Esophagus mucosa (tissue), 1 donor: Measurements from ENCODE around the gene PMVK. TPM values are rescaled to one million over a fixed set of nuclear protein-coding genes. Genes with fewer than 3 reads are reported as not detected.
A peak's percentile ranks its signal among the peaks of the same experiment; 100 is the strongest.

Experiments
- ATAC-seq: fragments of 200-7000 bp; cut with Tn5 transposase; one replicate; pipeline ENCODE4 v1.9.1; 2020
- total RNA-seq: library from RNA; stranded (reverse); gene quantifications from one replicate; pipeline ENCODE4 v1.2.4, GENCODE V29; 2023
- donor health status: DM: yes; HTN: yes; CAD: no.

PMVK gene
- total RNA-seq, 1 donor from 2014 or later: 55.6 TPM

DNA sequence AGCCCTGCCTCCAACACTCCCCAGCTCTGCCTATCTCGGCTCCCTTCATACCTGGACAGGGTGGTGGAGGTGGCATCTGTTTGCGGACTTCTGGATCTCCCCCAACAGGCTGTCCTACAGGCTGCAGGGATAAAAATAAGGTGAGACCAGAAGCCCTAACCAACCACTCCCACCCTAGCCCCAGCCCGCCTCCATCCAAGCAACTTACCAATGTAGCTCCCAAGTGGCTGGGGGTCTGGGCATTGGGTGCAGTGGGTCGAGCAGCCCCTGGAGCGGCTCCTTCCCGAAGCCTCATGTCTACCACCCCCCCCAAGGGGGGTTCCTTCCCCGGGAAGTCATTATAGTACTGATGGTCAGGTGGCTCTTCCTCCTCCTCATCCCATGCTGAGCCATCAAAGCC, 29.6 kb upstream of the PMVK start:
- ATAC-seq: no peak

DNA sequence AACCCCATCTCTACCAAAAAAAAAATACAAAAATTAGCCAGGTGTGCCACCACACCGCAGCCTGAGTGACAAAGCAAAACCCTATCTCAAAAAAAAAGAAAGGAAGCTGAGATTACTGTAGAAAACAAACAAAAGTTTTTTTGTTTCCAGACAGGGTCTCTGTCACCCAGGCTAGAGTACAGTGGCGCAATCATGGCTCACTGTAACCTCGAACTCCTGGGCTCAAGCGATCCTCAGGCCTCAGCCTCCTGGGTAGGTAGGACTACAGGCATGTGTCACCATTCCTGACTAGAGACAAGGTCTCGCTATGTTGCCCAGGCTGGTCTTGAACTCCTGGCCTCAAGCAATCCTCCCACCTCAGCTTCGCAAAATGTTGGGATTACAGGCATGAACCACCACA, 27.8 kb upstream of the PMVK start:
- ATAC-seq: no peak

DNA sequence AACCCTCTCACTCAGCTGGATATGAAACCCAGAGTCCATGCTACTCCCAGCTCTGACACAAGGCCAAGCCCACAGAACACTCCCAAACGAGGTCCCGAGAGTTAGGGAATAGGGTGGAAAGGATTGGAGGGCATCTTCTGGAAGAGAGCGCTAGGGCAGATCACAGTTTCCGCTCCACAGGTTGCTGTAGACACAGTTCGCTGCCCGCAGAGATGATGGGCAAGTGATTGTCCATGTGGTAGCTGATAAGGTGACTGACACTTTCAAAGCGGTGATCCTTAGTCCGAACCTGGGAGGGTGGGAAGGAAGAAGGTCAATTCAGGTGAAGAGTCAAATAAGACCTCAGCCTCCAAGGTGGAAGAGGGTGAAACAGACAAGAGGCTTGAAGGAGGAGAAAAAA, 27.1 kb upstream of the PMVK start:
- no peak for ATAC-seq

DNA sequence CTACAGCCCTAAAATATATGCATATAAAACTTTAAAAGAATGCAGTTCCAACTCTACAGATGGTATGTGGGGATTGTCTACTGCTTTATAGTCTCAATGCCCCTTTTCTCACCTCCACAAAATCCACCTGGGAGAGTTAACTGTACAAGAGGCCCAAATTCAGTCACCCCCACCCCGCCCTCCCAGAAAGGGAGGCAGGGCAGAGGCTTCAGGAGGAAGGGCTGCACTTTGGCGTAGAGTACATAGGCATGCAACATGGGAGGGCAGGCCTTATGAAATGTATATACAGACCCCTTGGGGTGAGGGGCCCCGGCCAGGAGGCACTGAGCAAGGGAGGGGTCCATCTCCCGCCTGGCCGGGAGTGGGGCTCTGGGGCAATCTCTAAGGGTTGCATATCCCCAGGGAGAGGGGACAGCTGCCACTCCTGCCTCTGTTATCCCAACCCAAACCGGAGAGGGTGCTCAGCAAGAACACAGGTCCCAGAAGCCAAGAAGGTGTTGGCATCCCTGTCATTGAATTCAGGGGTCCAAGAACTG, 26.3 kb upstream of the PMVK start:
- ATAC-seq: no peak

DNA sequence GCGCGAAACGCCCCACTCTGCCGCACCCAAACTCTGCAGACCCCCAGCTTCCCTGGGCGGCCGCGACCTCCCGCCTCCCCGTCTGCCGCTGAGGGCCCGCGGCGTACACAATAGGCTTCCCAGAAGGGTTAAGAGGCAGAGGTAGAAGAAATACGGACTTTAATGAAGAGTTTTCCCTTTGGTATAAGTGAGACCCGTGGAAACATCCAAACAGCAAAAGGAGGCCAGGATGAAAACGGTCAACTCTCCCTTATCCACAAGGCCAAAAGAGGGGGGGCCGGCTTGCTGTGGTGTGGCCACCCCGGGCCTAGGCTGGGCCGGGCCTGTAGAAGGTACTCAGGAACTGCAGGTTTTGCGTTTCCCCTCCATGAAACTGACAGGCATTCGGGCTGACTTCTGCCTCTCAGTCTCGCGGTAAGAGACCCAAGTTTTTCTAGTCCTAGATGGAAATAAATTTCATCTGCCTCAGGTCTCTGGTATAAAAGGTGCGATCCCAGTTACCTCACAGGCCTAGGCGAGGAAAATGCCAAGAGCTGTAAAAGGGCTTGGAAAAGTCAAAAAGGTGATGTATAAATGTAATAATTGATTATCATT, 25.7 kb upstream of the PMVK start:
- ATAC-seq: no peak

DNA sequence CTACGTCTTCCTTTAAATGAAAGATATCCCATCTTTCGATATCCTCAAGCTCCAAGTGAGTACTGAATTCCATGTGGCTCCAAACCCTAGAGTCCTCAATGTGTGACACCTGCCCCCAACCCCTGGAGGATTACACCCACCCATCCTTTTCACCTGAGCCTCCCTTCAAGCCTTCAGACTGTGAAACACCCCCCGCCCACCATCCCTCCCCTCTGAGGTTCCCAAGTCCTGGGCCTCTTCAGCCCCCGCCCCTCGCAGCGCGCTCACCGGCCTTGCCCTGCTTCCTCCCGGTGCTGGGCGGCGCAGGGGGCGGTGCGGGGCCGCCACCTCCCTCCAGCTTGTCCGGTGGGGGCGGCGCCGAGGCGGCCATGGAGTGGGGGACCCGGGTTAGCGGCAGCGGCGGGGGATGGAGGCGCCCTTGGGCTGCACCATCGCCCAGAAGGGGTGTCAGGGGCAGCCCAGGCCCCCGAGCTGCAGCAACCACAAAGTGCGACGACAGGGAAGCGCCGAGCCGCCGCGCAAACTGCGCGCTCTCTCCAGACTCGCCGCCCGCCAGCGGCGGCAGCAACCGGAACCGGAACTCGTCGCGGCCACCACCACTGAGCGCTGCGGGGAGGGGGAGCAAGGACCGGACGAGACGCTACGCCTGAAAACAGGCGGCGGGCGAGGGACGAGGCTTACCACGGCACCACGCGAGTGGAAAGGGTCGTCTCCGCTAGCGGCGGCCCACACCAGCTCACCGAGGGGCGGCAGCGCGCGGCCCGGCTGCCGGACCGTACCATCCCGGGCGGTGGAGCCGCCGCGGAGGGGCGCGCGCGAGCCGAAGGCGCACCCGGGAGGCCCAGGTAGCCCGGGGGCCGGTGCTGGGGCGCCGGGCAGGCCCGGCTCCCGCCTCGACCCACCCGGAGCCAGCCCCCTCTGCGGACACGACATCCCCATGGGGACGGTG, 25.0 kb upstream of the PMVK start, which contains the start of gene PYGO2:
Gene PYGO2, minus strand, starts transcription at position 576 of the 949 bp plus-strand sequence. Its CDS starts 206 bp downstream, at position 370.
- ATAC-seq: peak; percentile 82

DNA sequence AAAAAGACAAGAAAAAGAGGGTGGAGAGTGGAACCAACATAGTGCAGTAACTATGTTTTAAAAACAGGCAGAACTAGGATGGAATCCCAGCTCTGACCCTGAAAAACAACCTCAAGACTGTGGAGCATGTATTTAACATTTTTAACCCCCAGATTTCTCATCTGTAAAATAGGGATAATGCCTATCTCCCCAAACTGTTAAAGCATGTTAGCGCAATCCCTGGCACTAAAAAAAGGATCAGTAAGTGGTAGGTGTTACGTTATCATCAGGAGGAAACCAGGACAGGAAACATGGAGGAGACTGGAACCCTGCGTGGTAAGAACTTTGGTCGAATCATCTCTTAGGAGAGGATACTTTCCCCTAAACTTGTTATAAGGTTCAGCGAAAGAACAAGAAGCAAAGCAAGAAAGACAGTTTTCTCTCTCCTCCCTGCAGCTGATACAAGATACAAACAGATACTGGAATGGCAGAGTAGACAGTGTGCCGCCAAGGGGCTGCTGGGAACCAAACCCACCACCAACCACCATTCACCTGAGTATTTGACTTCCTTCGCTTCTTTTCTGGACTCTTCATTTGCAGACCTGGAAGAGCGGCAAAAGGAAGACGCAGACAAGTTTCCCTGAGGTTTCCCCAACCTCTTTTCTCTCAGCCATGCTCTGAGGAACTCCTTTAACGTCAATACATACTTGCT, 24.1 kb upstream of the PMVK start:
- no peak for ATAC-seq

DNA sequence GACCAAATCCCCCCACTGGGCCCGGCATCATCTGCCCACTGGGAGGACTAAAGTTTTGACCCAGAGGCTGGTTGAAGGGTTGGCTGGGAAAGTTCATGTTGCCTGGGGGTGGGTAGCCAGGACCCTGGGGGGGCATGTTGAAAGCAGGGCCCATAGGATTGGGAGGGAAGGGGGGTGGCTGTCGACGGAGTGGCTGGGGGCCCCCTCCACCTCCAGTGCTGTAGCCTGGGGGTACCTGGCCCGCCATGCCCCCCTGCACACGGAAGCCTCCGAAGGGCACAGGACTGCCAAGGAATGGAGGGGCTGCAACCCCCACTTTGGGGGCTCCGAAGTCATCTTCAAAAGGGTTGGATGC, 22.9 kb upstream of the PMVK start:
- ATAC-seq: no peak

DNA sequence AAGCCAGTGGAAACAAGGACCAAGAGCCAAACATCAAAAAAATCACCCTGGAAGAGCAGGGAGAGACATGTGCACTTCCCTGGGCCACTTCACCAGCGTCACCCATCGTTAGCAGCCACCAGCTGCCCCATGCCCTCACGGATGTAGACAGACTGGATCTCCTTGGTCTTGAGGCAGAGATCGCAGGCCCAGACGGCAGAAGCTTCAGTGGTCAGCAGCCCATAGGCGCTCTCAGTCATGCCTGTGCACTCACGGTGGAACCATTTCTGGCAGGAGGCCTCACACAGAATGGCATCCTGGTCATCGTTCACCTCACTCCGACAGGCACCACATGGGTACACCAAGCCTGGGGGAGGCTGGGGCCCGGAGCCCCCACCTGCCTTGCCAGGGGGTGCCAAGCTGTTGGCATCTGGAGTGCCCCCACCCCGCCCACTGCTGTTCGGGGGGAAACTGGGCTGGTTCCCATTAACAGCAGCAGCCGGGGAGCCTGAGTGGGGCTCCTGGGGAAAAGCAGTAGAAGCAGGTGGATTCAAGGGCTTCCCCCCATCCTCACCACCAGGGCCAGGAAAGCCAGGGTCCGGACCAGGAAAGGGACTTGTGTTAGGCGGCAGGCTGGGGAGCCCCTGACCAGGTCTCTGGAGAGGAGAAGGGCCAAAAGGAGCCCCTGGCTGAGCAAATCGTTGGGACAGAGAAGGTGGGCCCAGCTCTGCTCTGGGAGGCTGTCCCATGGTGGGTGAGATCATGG, 22.3 kb upstream of the PMVK start:
- ATAC-seq: no peak

DNA sequence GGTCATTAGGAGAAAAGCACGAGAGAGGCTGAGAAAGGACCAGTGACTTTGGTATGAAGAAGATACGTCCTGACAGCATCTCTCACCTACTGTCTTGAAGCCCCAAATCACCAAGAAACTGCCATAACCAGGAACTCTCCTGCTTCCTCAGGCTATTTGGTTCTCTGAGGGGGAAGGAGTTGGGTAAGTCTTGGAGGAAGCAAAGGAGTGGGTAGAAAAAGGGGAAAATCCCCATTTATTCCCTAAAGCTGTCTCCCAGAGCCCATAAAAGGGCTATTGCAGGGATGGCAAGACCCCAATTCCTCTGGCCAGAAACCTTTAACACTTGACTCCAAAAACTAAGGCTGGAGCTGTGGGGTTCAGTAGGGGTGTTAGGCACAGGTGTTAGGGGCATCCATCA, 21.5 kb upstream of the PMVK start:
- ATAC-seq: no peak

DNA sequence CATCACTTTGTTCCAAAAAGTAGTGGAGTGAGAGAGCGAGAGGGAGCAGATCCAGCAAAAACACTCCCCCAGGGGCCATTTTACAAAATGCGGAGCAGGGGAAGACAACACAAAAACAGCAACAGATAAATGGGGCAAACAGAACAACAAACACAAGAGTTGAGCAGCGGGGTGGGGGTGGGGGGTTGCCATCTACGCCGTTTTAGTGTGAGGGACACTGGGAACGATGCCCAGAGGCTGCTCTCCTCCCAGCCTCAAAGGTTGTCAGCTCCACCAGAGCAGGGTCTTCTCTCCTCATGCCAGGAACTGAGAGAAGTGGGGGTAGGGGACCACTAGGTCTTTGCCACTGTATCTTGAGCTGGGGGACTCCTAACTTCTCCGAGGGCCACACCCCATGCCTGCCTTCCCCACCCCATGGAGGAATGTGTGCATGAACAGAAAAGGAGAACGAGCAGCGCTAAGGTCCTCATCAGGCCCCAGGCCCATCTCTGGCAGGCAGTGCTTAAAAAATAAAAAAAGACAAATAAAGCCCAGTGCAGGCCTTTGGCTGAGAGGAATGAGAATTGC, 20.7 kb upstream of the PMVK start:
- ATAC-seq: no peak

DNA sequence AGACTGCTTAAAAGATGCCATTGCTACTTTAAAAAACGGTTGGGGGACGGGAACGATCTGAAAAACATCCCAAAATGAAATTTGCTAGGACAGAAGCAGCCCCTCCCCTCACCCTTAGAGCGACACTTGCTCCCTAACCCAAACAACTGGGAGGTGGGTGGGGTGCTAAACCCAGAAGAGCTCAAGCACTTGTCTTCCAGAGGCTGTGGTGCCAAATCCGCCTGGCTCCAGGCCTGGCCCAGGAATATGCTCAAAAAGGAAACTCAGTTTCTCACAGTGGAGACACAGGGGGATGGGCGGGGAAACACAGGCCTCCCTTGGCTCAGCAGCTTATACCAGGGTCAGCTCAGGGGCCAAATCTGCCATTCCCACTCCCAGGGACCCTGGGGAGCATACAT, 20.0 kb upstream of the PMVK start:
- no peak for ATAC-seq

DNA sequence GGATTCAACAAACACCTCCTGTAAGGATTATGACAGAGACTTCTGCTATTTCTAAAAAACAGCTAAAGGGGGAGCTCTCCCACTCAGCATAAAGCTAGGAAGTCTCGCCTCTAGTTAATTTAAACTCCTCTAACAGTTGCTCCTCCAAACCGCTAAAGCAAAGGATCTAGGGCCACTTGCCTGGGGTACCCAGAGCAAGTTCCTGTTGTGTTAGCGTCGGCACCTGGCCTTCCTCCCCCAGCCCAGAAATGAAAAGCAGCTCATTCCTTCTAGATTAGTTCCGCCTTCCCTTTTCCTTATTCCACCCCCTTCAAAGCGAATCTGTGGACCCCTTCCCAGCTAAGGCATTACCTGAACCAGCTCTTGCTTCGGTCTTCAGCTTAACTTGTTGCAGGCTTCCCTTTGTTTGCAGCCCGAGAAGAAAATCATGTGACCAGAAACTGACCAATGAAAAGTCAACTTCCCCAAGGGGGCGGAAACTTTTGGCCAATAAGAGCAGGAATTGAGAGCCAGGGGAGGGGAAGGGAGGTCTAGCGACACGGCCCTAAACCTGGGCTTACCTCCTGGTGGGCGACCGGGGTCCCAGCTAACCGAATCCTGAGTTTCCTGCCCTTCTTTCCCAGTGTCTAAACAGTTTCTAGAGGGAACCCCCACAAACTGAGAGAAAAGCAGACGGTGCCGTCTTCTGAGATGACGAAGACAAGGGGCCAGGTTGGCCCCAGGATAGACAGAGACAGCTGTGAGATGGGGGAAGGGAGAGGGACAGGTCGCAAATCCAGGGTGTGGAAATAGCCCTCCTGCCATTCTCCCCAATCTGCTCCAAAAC, 19.4 kb upstream of the PMVK start, which contains the start of gene PBXIP1:
Gene PBXIP1, minus strand, starts transcription at position 382 of the 826 bp plus-strand sequence. CDS start 2,378 bp downstream, outside the sequence.
- ATAC-seq: peak; percentile 53

DNA sequence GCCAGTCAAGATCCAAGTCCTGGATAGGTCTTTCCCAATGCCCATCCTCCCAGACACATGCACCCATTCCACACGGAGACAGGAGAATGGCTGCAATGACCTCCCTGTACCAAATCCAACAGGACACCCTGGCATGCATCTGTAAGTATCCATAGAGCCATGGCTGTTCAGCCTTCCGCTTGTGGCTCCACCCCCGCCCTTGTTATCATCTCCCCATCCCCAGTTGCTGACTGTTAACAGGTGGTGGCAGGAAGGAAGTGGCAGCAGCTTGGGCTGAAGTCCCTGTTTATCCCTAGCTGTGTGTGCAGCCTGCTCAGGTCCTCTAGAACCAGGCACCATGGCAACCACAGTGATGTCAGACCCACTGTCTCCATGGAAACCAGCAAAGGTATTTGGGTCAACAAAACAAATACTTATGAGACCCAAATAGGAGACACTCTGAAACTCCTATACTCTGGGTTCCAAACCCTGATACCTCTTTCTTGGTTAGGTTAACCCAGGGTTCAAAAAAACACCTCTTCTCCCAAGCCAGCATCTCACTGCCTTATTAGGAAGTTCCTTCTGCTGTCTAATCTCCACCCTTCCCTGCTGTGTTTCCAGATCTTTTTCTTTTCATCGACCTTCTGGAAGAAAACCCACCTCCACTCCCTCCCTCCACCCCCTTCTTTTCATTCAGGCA, 18.7 kb upstream of the PMVK start:
- peak; percentile 34 for ATAC-seq

DNA sequence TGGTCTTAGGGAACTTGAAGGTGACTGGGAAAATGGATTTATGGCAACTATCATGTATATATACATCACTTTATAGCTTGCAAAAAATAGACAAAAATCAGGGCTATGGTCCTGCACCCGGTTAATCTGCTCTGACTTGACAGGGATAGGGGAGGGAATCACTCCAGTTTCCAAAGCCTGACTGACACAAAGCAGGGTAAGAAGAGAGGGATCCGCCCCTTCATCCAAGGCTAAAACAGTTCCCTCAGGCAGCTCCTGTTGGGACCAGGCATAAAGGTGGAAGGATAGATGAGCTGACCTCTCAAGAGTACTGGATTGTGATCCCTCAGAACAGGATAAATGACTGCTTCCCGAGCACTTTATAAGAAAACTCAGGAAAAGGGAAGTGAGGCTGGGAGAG, 18.0 kb upstream of the PMVK start:
- ATAC-seq: no peak

DNA sequence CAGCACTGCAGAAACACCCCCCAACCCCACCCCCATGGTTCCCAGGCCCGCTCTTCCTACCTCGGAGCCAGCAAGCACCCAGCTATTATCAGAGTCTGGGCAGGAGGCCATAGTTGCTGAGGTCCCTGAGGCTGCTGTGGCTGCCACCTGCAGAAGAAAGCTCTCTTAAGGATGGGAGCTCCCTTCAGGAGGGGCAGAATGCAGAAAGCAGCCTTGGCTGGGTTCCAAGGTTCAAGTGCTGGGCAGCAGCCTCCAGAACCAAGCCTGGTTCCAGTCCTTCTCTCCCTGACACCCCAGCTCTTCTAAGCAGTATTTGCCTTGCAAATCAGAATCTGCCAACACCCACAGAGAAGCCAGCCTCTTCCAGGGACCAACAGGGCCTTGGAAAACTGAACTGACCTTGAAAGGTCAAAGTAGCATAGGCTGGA, 17.1 kb upstream of the PMVK start:
- no peak for ATAC-seq

DNA sequence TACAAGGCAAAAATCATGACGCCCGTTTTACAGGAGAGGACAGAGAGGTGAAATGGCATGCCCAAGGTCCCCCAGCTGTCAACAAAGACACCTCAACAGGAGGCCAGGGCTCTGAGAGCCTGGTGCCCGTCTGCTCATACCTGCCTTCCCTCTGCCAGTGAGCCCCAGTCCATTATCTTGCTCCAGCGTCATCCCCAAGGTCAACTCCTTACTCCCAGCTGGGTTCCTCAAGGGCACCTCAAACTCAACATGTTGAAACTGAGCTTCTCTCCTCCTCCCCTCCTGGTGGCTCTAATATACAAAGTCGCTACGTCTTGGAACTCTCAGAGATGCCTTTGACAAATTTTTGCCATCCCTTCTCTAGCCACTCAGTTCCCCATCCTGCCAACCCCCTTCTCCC, 16.1 kb upstream of the PMVK start:
- ATAC-seq: no peak

DNA sequence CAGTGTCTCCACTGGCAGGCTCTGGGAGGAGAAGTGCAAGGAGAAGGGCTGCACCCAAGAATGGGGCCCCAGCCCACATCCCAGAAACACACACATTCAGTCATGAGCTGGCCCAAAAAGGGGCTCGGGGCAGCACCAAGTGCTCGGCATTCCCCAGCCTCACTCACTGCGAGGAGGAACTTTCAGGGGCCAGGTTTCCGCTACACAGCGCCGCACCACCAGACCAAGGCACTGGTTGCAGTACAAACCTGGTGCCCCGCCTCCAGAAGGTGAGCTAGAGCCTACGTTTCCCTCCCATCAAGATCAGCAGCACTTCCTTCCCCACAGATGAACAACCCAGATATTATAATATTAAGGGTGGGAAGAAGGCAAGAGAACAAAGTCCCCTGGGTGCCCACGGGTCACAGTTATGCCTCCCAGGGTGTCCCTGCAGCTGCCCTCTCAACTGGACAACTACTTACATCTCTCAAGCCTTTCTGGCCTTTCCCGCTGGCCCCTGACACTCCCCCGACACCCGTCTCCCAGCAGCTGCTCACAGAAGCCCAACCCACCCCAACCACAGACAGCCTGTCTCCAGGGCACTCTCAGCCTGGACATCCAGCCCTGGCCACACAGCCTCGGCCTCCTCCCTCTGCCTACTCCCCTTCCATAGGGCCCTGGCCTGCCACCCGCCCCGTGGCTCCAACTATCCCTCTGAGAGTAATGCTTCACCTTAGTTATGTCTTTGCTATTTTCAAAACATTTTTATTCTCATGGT, 15.6 kb upstream of the PMVK start:
- ATAC-seq: no peak

DNA sequence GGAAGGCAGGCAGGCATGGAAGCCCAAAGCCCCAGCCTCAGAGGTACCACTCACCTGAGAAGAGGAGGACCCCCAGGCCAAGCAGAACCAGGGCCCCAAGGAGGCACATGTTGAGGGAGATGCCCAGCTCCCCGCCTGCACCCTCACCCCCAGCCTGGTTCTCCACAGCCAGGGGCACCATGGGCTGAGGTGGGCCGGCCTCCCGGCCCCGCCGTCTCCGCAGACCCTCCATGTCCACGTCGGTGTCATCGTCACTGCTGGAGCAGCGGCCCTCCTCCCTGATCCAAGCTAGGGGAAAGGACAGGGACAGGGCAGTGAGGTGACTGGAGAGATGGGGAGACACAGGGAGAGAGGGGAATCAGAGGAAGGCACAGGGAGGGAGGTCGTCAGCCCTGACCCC, 11.6 kb upstream of the PMVK start:
- no peak for ATAC-seq
